Gastrocnemius medialis (tissue), 4 donors: Measurements from ENCODE around the gene MAGI1.

Experiments used
- POLR2A ChIP-seq, 2 donors: fragments of 450-650 bp; IDR thresholded peaks; one replicate each; pipeline ENCODE4 v1.6.1; 2017; ENCODE audit warnings: antibody characterized with exemption in 2 of 2, mild to moderate bottlenecking in 2 of 2, moderate library complexity in 2 of 2
- TF ChIP-seq, protein P1 (sequence below), 5 experiments: fragments of 450-650 bp in 3 of 5; fragments of 200-600 bp in 2 of 5; sonication (generic) in 2 of 5; IDR thresholded peaks in 4 of 5; conservative IDR thresholded peaks in 1 of 5; 1 replicate in 4 of 5; 2 replicates in 1 of 5; pipeline ENCODE4 v1.5.1; 2016 to 2019; ENCODE audit warnings: antibody characterized with exemption in 5 of 5, mild to moderate bottlenecking in 3 of 5, moderate library complexity in 3 of 5

GRCh38 chr3:65558826-65559225, 479.9 kb downstream of the MAGI1 start:
- TF ChIP-seq, protein P1, sequence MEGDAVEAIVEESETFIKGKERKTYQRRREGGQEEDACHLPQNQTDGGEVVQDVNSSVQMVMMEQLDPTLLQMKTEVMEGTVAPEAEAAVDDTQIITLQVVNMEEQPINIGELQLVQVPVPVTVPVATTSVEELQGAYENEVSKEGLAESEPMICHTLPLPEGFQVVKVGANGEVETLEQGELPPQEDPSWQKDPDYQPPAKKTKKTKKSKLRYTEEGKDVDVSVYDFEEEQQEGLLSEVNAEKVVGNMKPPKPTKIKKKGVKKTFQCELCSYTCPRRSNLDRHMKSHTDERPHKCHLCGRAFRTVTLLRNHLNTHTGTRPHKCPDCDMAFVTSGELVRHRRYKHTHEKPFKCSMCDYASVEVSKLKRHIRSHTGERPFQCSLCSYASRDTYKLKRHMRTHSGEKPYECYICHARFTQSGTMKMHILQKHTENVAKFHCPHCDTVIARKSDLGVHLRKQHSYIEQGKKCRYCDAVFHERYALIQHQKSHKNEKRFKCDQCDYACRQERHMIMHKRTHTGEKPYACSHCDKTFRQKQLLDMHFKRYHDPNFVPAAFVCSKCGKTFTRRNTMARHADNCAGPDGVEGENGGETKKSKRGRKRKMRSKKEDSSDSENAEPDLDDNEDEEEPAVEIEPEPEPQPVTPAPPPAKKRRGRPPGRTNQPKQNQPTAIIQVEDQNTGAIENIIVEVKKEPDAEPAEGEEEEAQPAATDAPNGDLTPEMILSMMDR (IDR thresholded peaks at IDR 0.05 in 4 of 5, conservative IDR thresholded peaks at IDR 0.05 in 1 of 5): no peak
- TF ChIP-seq POLR2A (IDR thresholded peaks at IDR 0.05): no peak
